Dendritic cell treated with granulocyte-macrophage colony-stimulating factor and Interleukin-4, amounts not matched to agents 40 ng/mL and 50 ng/mL, for 4 days (primary cell): Measurements from ENCODE around the gene ZNF148.

Experiments
- H3K27ac Mint-ChIP-seq: one replicate; pipeline ENCODE4 v1.8.0; 2022; ENCODE audit warnings: mild to moderate bottlenecking, mixed read lengths
- H3K27me3 Mint-ChIP-seq: one replicate; pipeline ENCODE4 v1.8.0; 2022; ENCODE audit warnings: mild to moderate bottlenecking, mixed read lengths
- H3K36me3 Mint-ChIP-seq: one replicate; pipeline ENCODE4 v1.8.0; 2022; ENCODE audit warnings: low read depth, mixed read lengths
- H3K4me1 Mint-ChIP-seq: one replicate; pipeline ENCODE4 v1.8.0; 2022; ENCODE audit warnings: low read depth, mixed read lengths
- H3K4me3 Mint-ChIP-seq: one replicate; pipeline ENCODE4 v1.8.0; 2022; ENCODE audit warnings: mild to moderate bottlenecking, moderate library complexity, mixed read lengths
- H3K9me3 Mint-ChIP-seq: one replicate; pipeline ENCODE4 v1.8.0; 2022; ENCODE audit warnings: mixed read lengths
- intact Hi-C: fragments of 100-400 bp; cut with micrococcal nuclease; formaldehyde crosslinking; loops from one replicate; pipeline ENCODE4 v1.15.0; 2022

ZNF148 gene

GRCh38 chr3:125267460-125267859 is 107.7 kb downstream of the ZNF148 start:
- H3K27ac Mint-ChIP-seq = no peak overlapping the region
- no peaks in the 10 kb centered on the region for H3K9me3 Mint-ChIP-seq
- peaks cover 11% of the 10 kb centered on the region for H3K4me1 Mint-ChIP-seq
- peaks cover 59% of the 10 kb centered on the region for H3K36me3 Mint-ChIP-seq
- no peaks in the 10 kb centered on the region for H3K27me3 Mint-ChIP-seq
- no peak overlapping the region for H3K4me3 Mint-ChIP-seq
- intact Hi-C loops = no loop called here

- no peak overlapping the region for H3K27ac Mint-ChIP-seq
- H3K36me3 Mint-ChIP-seq = peaks cover 57% of the 10 kb centered on the region
- no peak overlapping the region for H3K4me3 Mint-ChIP-seq
- H3K27me3 Mint-ChIP-seq = no peaks in the 10 kb centered on the region
- intact Hi-C loops = no loop called here
- no peaks in the 10 kb centered on the region for H3K9me3 Mint-ChIP-seq
- H3K4me1 Mint-ChIP-seq = peaks cover 11% of the 10 kb centered on the region
Observed at GRCh38 chr3:125266971-125267370, 108.2 kb downstream of the ZNF148 start.

- Mint-ChIP-seq H3K27me3 (peaks cover 4% of the 10 kb centered on the region), H3K36me3 (peaks cover 43% of the 10 kb centered on the region), H3K4me3 (no peak overlapping the region), H3K4me1 (peaks cover 20% of the 10 kb centered on the region), H3K9me3 (peaks cover 2% of the 10 kb centered on the region), H3K27ac (no peak overlapping the region)
- intact Hi-C loops = no loop called here
Observed at GRCh38 chr3:125262161-125262560, 113.0 kb downstream of the ZNF148 start.

- peaks cover 14% of the 10 kb centered on the region for H3K4me1 Mint-ChIP-seq
- peaks cover 43% of the 10 kb centered on the region for H3K36me3 Mint-ChIP-seq
- intact Hi-C loops = no loop called here
- no peak overlapping the region for H3K27ac Mint-ChIP-seq
- H3K9me3 Mint-ChIP-seq = peaks cover 9% of the 10 kb centered on the region
- peaks cover 15% of the 10 kb centered on the region for H3K27me3 Mint-ChIP-seq
- no peak overlapping the region for H3K4me3 Mint-ChIP-seq
Observed at GRCh38 chr3:125261031-125261430, 114.1 kb downstream of the ZNF148 start.

GRCh38 chr3:125260158-125260557 is 115.0 kb downstream of the ZNF148 start:
- H3K36me3 Mint-ChIP-seq = peaks cover 41% of the 10 kb centered on the region
- no peak overlapping the region for H3K27ac Mint-ChIP-seq

GRCh38 chr3:125257536-125257935 is 117.6 kb downstream of the ZNF148 start:
- H3K27me3 Mint-ChIP-seq = peaks cover 25% of the 10 kb centered on the region
- peaks cover 14% of the 10 kb centered on the region for H3K4me1 Mint-ChIP-seq
- H3K9me3 Mint-ChIP-seq = peaks cover 9% of the 10 kb centered on the region
- intact Hi-C loops = no loop called here
- no peak overlapping the region for H3K4me3 Mint-ChIP-seq
- H3K36me3 Mint-ChIP-seq = peaks cover 44% of the 10 kb centered on the region
- no peak overlapping the region for H3K27ac Mint-ChIP-seq

More at GRCh38 chr3:125260158-125260557, 115.0 kb downstream of the ZNF148 start:
- peaks cover 14% of the 10 kb centered on the region for H3K4me1 Mint-ChIP-seq
- intact Hi-C loops = no loop called here
- H3K9me3 Mint-ChIP-seq = peaks cover 9% of the 10 kb centered on the region
- peaks cover 21% of the 10 kb centered on the region for H3K27me3 Mint-ChIP-seq
- H3K4me3 Mint-ChIP-seq = no peak overlapping the region

GRCh38 chr3:125256675-125257074 is 118.5 kb downstream of the ZNF148 start:
- peaks cover 9% of the 10 kb centered on the region for H3K9me3 Mint-ChIP-seq
- no peak overlapping the region for H3K27ac Mint-ChIP-seq
- intact Hi-C loops = no loop called here
- H3K4me1 Mint-ChIP-seq = peaks cover 14% of the 10 kb centered on the region
- peaks cover 44% of the 10 kb centered on the region for H3K36me3 Mint-ChIP-seq
- H3K27me3 Mint-ChIP-seq = peaks cover 25% of the 10 kb centered on the region
- H3K4me3 Mint-ChIP-seq = no peak overlapping the region

GRCh38 chr3:125250973-125251372 is 124.2 kb downstream of the ZNF148 start:
- H3K27me3 Mint-ChIP-seq = peaks cover 10% of the 10 kb centered on the region
- H3K4me3 Mint-ChIP-seq = no peak overlapping the region
- intact Hi-C loops = no loop called here
- H3K27ac Mint-ChIP-seq = no peak overlapping the region
- H3K36me3 Mint-ChIP-seq = peaks cover 32% of the 10 kb centered on the region
- no peaks in the 10 kb centered on the region for H3K4me1 Mint-ChIP-seq
- H3K9me3 Mint-ChIP-seq = no peaks in the 10 kb centered on the region

GRCh38 chr3:125246237-125246636 is 128.9 kb downstream of the ZNF148 start:
- H3K36me3 Mint-ChIP-seq = peaks cover 46% of the 10 kb centered on the region
- H3K4me1 Mint-ChIP-seq = peaks cover 2% of the 10 kb centered on the region
- intact Hi-C loops = no loop called here
- no peaks in the 10 kb centered on the region for H3K27me3 Mint-ChIP-seq
- no peaks in the 10 kb centered on the region for H3K9me3 Mint-ChIP-seq
- H3K4me3 Mint-ChIP-seq = no peak overlapping the region
- H3K27ac Mint-ChIP-seq = no peak overlapping the region

GRCh38 chr3:125245521-125245920 is 129.6 kb downstream of the ZNF148 start:
- Mint-ChIP-seq H3K4me1 (peaks cover 9% of the 10 kb centered on the region), H3K27ac (no peak overlapping the region), H3K36me3 (peaks cover 40% of the 10 kb centered on the region), H3K9me3 (no peaks in the 10 kb centered on the region), H3K27me3 (no peaks in the 10 kb centered on the region), H3K4me3 (no peak overlapping the region)
- intact Hi-C loops = no loop called here

GRCh38 chr3:125240496-125240895 is 134.6 kb downstream of the ZNF148 start:
- Mint-ChIP-seq H3K27ac (no peak overlapping the region), H3K27me3 (no peaks in the 10 kb centered on the region), H3K9me3 (no peaks in the 10 kb centered on the region), H3K4me1 (peaks cover 22% of the 10 kb centered on the region), H3K36me3 (peaks cover 62% of the 10 kb centered on the region), H3K4me3 (no peak overlapping the region)
- intact Hi-C loops = no loop called here

- Mint-ChIP-seq H3K9me3 (no peaks in the 10 kb centered on the region), H3K4me1 (peaks cover 22% of the 10 kb centered on the region), H3K4me3 (no peak overlapping the region), H3K27ac (no peak overlapping the region), H3K36me3 (peaks cover 53% of the 10 kb centered on the region), H3K27me3 (no peaks in the 10 kb centered on the region)
- intact Hi-C loops = no loop called here
Observed at GRCh38 chr3:125239266-125239665, 135.9 kb downstream of the ZNF148 start.

- Mint-ChIP-seq H3K9me3 (no peaks in the 10 kb centered on the region), H3K4me1 (peaks cover 22% of the 10 kb centered on the region), H3K4me3 (no peak overlapping the region), H3K27me3 (no peaks in the 10 kb centered on the region), H3K36me3 (peaks cover 57% of the 10 kb centered on the region), H3K27ac (no peak overlapping the region)
- intact Hi-C loops = no loop called here
Observed at GRCh38 chr3:125238759-125239158, 136.4 kb downstream of the ZNF148 start.

- intact Hi-C loops = no loop called here
- Mint-ChIP-seq H3K36me3 (peaks cover 64% of the 10 kb centered on the region), H3K4me3 (no peak overlapping the region), H3K4me1 (peaks cover 22% of the 10 kb centered on the region), H3K9me3 (no peaks in the 10 kb centered on the region), H3K27me3 (no peaks in the 10 kb centered on the region), H3K27ac (no peak overlapping the region)
Observed at GRCh38 chr3:125236331-125236903, 138.7 kb downstream of the ZNF148 start.

GRCh38 chr3:125234831-125235230 is 140.3 kb downstream of the ZNF148 start:
- Mint-ChIP-seq H3K9me3 (no peaks in the 10 kb centered on the region), H3K27ac (no peak overlapping the region), H3K36me3 (peaks cover 68% of the 10 kb centered on the region), H3K4me1 (peaks cover 11% of the 10 kb centered on the region), H3K4me3 (no peak overlapping the region), H3K27me3 (no peaks in the 10 kb centered on the region)
- intact Hi-C loops = no loop called here
